HG02885 (cell line): ENCODE results near the gene P2RX3.

Experiments used
- ATAC-seq: cut with Tn5 transposase; IDR thresholded peaks from one replicate; pipeline ENCODE4 v1.9.1; 2021; ENCODE audit warnings: mild to moderate bottlenecking; ENCODE audit not compliant: unreplicated experiment, poor library complexity

The P2RX3 gene

GRCh38 chr11:57364851-57365660 lies 26.9 kb downstream of the P2RX3 start:
- no peak for ATAC-seq

- no peak for ATAC-seq
These were observed 30.1 kb downstream of the P2RX3 start for GRCh38 chr11:57368106-57368844.

GRCh38 chr11:57368845-57369232 lies 30.7 kb downstream of the P2RX3 start:
- no peak for ATAC-seq

- ATAC-seq: no peak
These were observed 32.1 kb downstream of the P2RX3 start for GRCh38 chr11:57370251-57370650.

GRCh38 chr11:57370941-57371340 lies 32.8 kb downstream of the P2RX3 start:
- no peak for ATAC-seq

GRCh38 chr11:57373146-57373545 lies 35.0 kb downstream of the P2RX3 start:
- no peak for ATAC-seq

- ATAC-seq: no peak
These were observed 36.8 kb downstream of the P2RX3 start for GRCh38 chr11:57374966-57375365.

GRCh38 chr11:57375490-57375889 lies 37.3 kb downstream of the P2RX3 start:
- no peak for ATAC-seq

- ATAC-seq: no peak
These were observed 38.2 kb downstream of the P2RX3 start for GRCh38 chr11:57376095-57377090.

GRCh38 chr11:57377107-57377506 lies 39.0 kb downstream of the P2RX3 start:
- ATAC-seq: no peak

GRCh38 chr11:57378186-57378585 lies 40.0 kb downstream of the P2RX3 start:
- ATAC-seq: no peak

- no peak for ATAC-seq
These were observed 41.6 kb downstream of the P2RX3 start for GRCh38 chr11:57379732-57380131.

- ATAC-seq: no peak
These were observed 42.8 kb downstream of the P2RX3 start, which contains the start of gene PRG3 for GRCh38 chr11:57380975-57381374. PRG3 (minus strand) TSS chr11:57381150; CDS start chr11:57380708, 442 bp downstream.

GRCh38 chr11:57386178-57386940 lies 48.2 kb downstream of the P2RX3 start:
- ATAC-seq: no peak

- no peak for ATAC-seq
These were observed 49.3 kb downstream of the P2RX3 start for GRCh38 chr11:57387289-57388030.

- ATAC-seq: no peak
These were observed 52.4 kb downstream of the P2RX3 start, which contains the start of gene PRG2 for GRCh38 chr11:57390535-57390934. PRG2 (minus strand) TSS chr11:57390650; CDS start chr11:57389944, 706 bp downstream.

- ATAC-seq: no peak
These were observed 53.0 kb downstream of the P2RX3 start for GRCh38 chr11:57391111-57391510.

- ATAC-seq: no peak
These were observed 53.4 kb downstream of the P2RX3 start for GRCh38 chr11:57391539-57391938.
